HepG2 (cell line): ENCODE measurements around the gene ABCB8. TPM values are rescaled to one million over a fixed set of nuclear protein-coding genes. Genes with fewer than 3 reads are reported as not detected.

Experiments
- ATAC-seq: fragments of 200-7000 bp; cut with Tn5 transposase; 3 replicates; pipeline ENCODE4 v1.9.1; 2020; ENCODE audit warnings: mild to moderate bottlenecking, moderate library complexity
- BruUV-seq: library from RNA; stranded (reverse); fragments of 400-500 nt; replicated peaks from 2 replicates; lab custom pipeline; 2021; lab: Mats Ljungman, UMichigan
- CTCF ChIA-PET: fragments of 300-600 bp; formaldehyde crosslinking; extraction: SDS; loops from one replicate; lab custom pipeline; 2021; ENCODE audit warnings: low total read pairs, inconsistent platforms, low intra/inter-chr PET ratio; lab: Yijun Ruan, JAX
- POLR2A ChIA-PET: fragments of 350-600 bp; sonication (Branson Sonifier 250); formaldehyde crosslinking; loops from one replicate; lab custom pipeline; 2020; ENCODE audit warnings: antibody characterized with exemption, inconsistent platforms; lab: Yijun Ruan, JAX
- DNase-seq: peaks from one replicate; pipeline ENCODE4 v3.0.0-alpha.2; 2015; ENCODE audit warnings: low spot score
- FAIRE-seq: peaks from 3 replicates; lab custom pipeline; 2011; peaks lifted over from hg19 to GRCh38; lab: Jason Lieb, UNC
- H2AFZ ChIP-seq: one replicate; pipeline ENCODE4 v1.6.1; 2011; ENCODE audit warnings: low read length, inconsistent platforms
- H3K27ac ChIP-seq: fragments of 300-600 bp; 3 replicates; pipeline ENCODE4 v1.8.0; 2011; ENCODE audit warnings: mixed run types, mild to moderate bottlenecking, mixed read lengths, low read length, inconsistent platforms; ENCODE audit not compliant: insufficient read depth; ENCODE audit errors: extremely low read length
- H3K27me3 ChIP-seq, 2 experiments: fragments of 200-600 bp in 1 of 2; 2 replicates in 1 of 2; 3 replicates in 1 of 2; pipeline versions ENCODE4 v1.6.0 to v1.8.0; 2011; ENCODE audit warnings: low read length in 2 of 2, mild to moderate bottlenecking in 2 of 2, moderate library complexity in 2 of 2, inconsistent platforms in 1 of 2; ENCODE audit not compliant: insufficient read depth in 2 of 2, control insufficient read depth in 1 of 2
- H3K36me3 ChIP-seq, 2 experiments: fragments of 200-600 bp in 1 of 2; replicated peaks in 1 of 2; 2 replicates in 1 of 2; 3 replicates in 1 of 2; pipeline versions ENCODE4 v1.5.1 to v1.8.0; 2011; ENCODE audit warnings: low read length in 2 of 2, inconsistent platforms in 1 of 2; ENCODE audit not compliant: insufficient read depth in 2 of 2, control insufficient read depth in 1 of 2
- H3K4me1 ChIP-seq: 2 replicates; pipeline ENCODE4 v1.5.1; 2012; ENCODE audit warnings: low read length, inconsistent platforms; ENCODE audit not compliant: insufficient read depth
- H3K4me2 ChIP-seq: 2 replicates; pipeline ENCODE4 v1.6.0; 2011; ENCODE audit warnings: low read depth, low read length, inconsistent platforms
- H3K4me3 ChIP-seq, 3 experiments: fragments of 200-600 bp in 1 of 3; sonication (generic), shearing (Covaris generic) in 1 of 3; replicated peaks in 1 of 3; 2 replicates each; pipeline ENCODE4 v1.5.1; 2011 to 2016; ENCODE audit warnings: low read length in 3 of 3, inconsistent platforms in 2 of 3, low read depth in 2 of 3, mild to moderate bottlenecking in 2 of 3, control low read depth in 1 of 3, mixed read lengths in 1 of 3; ENCODE audit not compliant: insufficient read depth in 1 of 3
- H3K79me2 ChIP-seq: one replicate; pipeline ENCODE4 v1.6.1; 2011; ENCODE audit warnings: low read length, inconsistent platforms; ENCODE audit not compliant: insufficient read depth
- H3K9ac ChIP-seq: 2 replicates; pipeline ENCODE4 v1.6.0; 2011; ENCODE audit warnings: mild to moderate bottlenecking, low read depth, low read length, inconsistent platforms; ENCODE audit not compliant: insufficient read depth
- H3K9me3 ChIP-seq: 2 replicates; pipeline ENCODE4 v1.5.1; 2012; ENCODE audit warnings: mild to moderate bottlenecking, low read length
- H4K20me1 ChIP-seq: 2 replicates; pipeline ENCODE4 v1.6.0; 2011; ENCODE audit warnings: inconsistent platforms, mild to moderate bottlenecking, low read length, moderate library complexity; ENCODE audit not compliant: insufficient read depth
- AGO2 ChIP-seq: fragments of 200-400 bp; formaldehyde crosslinking; optimal IDR thresholded peaks from 2 replicates; pipeline ENCODE3; 2017; ENCODE audit warnings: mild to moderate bottlenecking, low read depth, low read length, moderate library complexity
- RBFOX2 ChIP-seq: fragments of 200-400 bp; formaldehyde crosslinking; IDR thresholded peaks from 2 replicates; pipeline ENCODE4 v1.6.1; 2017; ENCODE audit warnings: low read depth, mild to moderate bottlenecking, low read length
- STAG1 ChIP-seq: sonication (generic); formaldehyde crosslinking; IDR thresholded peaks from 2 replicates; pipeline ENCODE4 v1.4.0; 2020; ENCODE audit warnings: missing genetic modification reagents
- ZFYVE20 ChIP-seq: sonication (generic); formaldehyde crosslinking; IDR thresholded peaks from 2 replicates; pipeline ENCODE4 v1.8.0; 2023; ENCODE audit warnings: low read depth, mild to moderate bottlenecking, moderate library complexity, missing genetic modification reagents, borderline replicate concordance
- ZNF879 ChIP-seq: sonication (generic); formaldehyde crosslinking; IDR thresholded peaks from 2 replicates; pipeline ENCODE4 v1.8.1; 2023; ENCODE audit warnings: missing genetic modification reagents
- WGBS: methylation state at CpG from one replicate; pipeline ENCODE4 v1.1.6; 2017; ENCODE audit warnings: low lambda C conversion rate; 5-methylcytosine and 5-hydroxymethylcytosine counted together
- in situ Hi-C: cut with HindIII; loops from 2 replicates; pipeline ENCODE4 v1.10.0; 2017; ENCODE audit warnings: low pct_unique_long_range_greater_than_20kb; ENCODE audit not compliant: extremely low pct_ligation_motif_present
- intact Hi-C: fragments of 100-400 bp; cut with micrococcal nuclease; formaldehyde crosslinking; loops from one replicate; pipeline ENCODE4 v1.10.0; 2022; ENCODE audit not compliant: unreplicated experiment
- polyA plus RNA-seq, 8 experiments: library from polyadenylated mRNA; depleted of rRNA in 3 of 8; stranded (reverse) in 7 of 8; unstranded in 1 of 8; fragments of >200 nt; fragmentation: Illumina TruSeq in 4 of 8; extraction: Trizol in 4 of 8; gene quantifications; 2 replicates each; pipeline versions ENCODE4 v1.2.1 to v1.2.3, GENCODE V29; 2011 to 2016; ENCODE audit warnings: low read depth in 4 of 8, missing spikeins in 1 of 8, mixed read lengths in 1 of 8; ENCODE audit not compliant: insufficient read depth in 1 of 8
- total RNA-seq, 5 experiments: library from RNA; depleted of rRNA; stranded (reverse); fragments of >200 nt; fragmentation: Illumina TruSeq; extraction: Trizol; gene quantifications; 2 replicates each; pipeline ENCODE4 v1.2.3, GENCODE V29; 2016; ENCODE audit warnings: low read depth in 1 of 5
- TF ChIP-seq, protein P1 (sequence below): sonication (generic); formaldehyde crosslinking; IDR thresholded peaks from 2 replicates; pipeline ENCODE4 v1.5.0; 2020; ENCODE audit warnings: mild to moderate bottlenecking, missing genetic modification reagents

ABCB8 gene
- total and polyA plus RNA-seq, 2 of the 13 experiments (the other 11 are each of a cell fraction or from before 2014, with no cell fraction given): 6.6 to 16.7 TPM

DNA sequence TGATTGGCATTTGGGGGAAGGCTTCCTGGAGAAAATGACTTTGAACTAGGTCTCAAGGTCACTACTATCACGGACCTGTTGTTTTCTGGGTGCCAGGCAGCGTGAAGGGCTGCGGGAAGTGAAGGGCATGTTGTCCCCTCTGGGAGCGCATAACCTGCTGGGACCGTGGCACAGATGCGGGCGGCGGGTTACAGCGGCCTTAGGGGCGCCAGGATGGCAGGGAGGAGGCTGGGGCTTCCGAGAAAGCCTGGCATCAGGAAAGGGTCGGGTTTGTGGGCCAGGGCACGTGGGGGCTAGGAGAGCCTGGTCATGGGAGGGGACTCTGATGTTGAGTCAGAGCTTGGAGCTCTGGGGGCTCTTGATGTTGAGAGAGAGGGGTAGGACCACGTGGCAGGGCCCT, 37.3 kb downstream of the ABCB8 start:
- Histone ChIP-seq H2AFZ (no peak overlapping the region), H3K4me2 (no peak overlapping the region), H3K36me3 (peaks cover 15 to 57% of the 10 kb centered on the region in 2 experiments; a peak in 4 of 5 replicates), H4K20me1 (peaks cover 4% of the 10 kb centered on the region; the same call in 1 of the 2 replicates), H3K9me3 (no peaks in the 10 kb centered on the region), H3K79me2 (peaks cover 11% of the 10 kb centered on the region), H3K9ac (no peak overlapping the region), H3K27me3 (no peaks in the 10 kb centered on the region), H3K4me1 (peaks cover 37% of the 10 kb centered on the region), H3K27ac (no peak overlapping the region), H3K4me3 (no peak overlapping the region)
- intact Hi-C loops: no loop called here
- in situ Hi-C loops: no loop called here
- FAIRE-seq: no peak
- TF ChIP-seq, protein P1, sequence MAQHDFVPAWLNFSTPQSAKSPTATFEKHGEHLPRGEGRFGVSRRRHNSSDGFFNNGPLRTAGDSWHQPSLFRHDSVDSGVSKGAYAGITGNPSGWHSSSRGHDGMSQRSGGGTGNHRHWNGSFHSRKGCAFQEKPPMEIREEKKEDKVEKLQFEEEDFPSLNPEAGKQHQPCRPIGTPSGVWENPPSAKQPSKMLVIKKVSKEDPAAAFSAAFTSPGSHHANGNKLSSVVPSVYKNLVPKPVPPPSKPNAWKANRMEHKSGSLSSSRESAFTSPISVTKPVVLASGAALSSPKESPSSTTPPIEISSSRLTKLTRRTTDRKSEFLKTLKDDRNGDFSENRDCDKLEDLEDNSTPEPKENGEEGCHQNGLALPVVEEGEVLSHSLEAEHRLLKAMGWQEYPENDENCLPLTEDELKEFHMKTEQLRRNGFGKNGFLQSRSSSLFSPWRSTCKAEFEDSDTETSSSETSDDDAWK (CRISPR knock-in tag): no peak
- no peak for TF ChIP-seq ZNF879 (CRISPR knock-in tag)
- ATAC-seq: no peak
- 96% methylated on average over 14 of the region's 14 CpGs for WGBS
- ChIA-PET POLR2A (no interaction called here), CTCF (no interaction called here)
- no TSS peak for BruUV-seq
- no peak for DNase-seq

DNA sequence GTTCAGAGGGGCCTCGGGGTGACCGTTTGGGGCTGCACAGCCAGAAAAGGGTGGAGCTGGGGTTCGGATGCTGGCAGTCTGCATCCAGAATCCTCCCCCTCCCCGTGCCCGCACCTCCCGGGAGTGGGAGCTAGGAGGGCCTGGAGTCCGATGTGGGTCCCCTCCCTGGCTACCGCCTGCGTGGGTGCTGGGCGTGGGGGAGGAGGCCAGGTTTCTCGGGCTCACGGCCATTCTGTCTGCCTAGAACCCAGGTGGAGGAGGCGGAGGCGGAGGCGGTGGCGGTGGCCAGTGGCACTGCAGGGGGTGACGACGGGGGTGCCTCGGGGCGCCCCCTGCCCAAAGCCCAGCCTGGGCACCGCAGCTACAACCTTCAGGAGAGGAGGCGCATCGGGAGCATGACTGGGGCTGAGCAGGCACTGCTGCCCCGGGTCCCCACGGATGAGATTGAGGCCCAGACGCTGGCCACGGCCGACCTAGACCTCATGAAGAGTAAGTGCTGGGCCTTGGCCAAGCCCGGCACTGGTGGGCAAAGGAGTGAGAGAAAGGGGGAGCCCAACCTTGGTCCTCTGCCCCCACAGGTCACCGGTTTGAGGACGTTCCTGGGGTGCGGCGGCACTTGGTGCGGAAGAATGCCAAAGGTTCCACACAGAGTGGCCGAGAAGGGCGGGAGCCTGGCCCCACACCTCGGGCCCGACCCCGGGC, 38.2 kb downstream of the ABCB8 start:
- Histone ChIP-seq H3K9ac (no peak overlapping the region), H3K27ac (no peak overlapping the region), H3K4me2 (no peak overlapping the region), H3K4me1 (peaks cover 28% of the 10 kb centered on the region), H3K27me3 (no peaks in the 10 kb centered on the region), H3K4me3 (no peak overlapping the region), H3K9me3 (no peaks in the 10 kb centered on the region), H3K79me2 (peaks cover 3% of the 10 kb centered on the region), H4K20me1 (peaks cover 4% of the 10 kb centered on the region; the same call in 1 of the 2 replicates), H3K36me3 (peaks cover 17 to 65% of the 10 kb centered on the region in 2 experiments; a peak in 4 of 5 replicates), H2AFZ (no peak overlapping the region)
- 95% methylated on average over 20 of the region's 39 CpGs for WGBS
- ChIA-PET POLR2A (interaction anchor here (1.8 kb wide), 1 partner anchor 15 kb away, joined by 6 read pairs; the partner anchor contains the start of gene FASTK), CTCF (no interaction called here)
- in situ Hi-C loops: no loop called here
- ATAC-seq (no peak), DNase-seq (no peak), FAIRE-seq (no peak)
- BruUV-seq: no TSS peak
- no peak for TF ChIP-seq ZFYVE20 (CRISPR knock-in tag)
- no peak for TF ChIP-seq STAG1 (CRISPR knock-in tag)
- peak; percentile 59 for TF ChIP-seq AGO2
- peak; percentile 66 for TF ChIP-seq RBFOX2
- intact Hi-C loops: no loop called here
